Measurements from ENCODE around the gene KISS1.

KISS1 gene

DNA sequence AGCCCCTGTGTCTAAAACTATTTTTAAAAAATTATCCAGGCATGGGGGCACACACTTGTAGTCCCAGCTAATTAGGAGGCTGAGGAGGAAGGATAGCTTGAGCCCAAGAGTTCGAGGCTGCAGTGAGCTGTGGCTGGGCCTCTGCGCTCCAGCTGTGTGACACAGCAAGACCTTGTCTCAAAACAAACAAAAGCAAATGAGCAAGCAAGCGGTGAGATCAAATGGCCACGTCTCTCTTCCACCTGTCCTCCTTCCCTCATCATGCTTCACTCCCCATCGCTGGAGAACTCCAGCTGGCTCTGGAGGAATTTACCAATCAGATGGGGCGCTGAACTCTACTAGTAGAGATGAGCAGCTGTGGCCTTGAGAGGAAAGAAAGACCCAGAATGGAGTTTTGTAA, 16.2 kb downstream of the KISS1 start:
- Histone ChIP-seq H3K27ac (ENCODE audit: low read depth, low read length) (no peak overlapping the region), H3K27me3 (ENCODE audit: control insufficient read depth, insufficient read depth, low read length) (no peaks in the 10 kb centered on the region), H3K4me3 (ENCODE audit: low read length) (no peak overlapping the region), H3K4me1 (ENCODE audit: control insufficient read depth, insufficient read depth, low read length) (no peaks in the 10 kb centered on the region), H3K9ac (ENCODE audit: low read length) (no peak overlapping the region), H3K36me3 (ENCODE audit: control insufficient read depth, insufficient read depth, low read length) (no peaks in the 10 kb centered on the region)

GRCh38 chr1:204178487-204179281, 17.6 kb downstream of the KISS1 start:
- Histone ChIP-seq H3K36me3 (ENCODE audit: control insufficient read depth, insufficient read depth, low read length) (no peaks in the 10 kb centered on the region), H3K9ac (ENCODE audit: low read length) (no peak overlapping the region), H3K4me1 (ENCODE audit: control insufficient read depth, insufficient read depth, low read length) (no peaks in the 10 kb centered on the region), H3K4me3 (ENCODE audit: low read length) (no peak overlapping the region), H3K27me3 (ENCODE audit: control insufficient read depth, insufficient read depth, low read length) (no peaks in the 10 kb centered on the region), H3K27ac (ENCODE audit: low read depth, low read length) (no peak overlapping the region)

DNA sequence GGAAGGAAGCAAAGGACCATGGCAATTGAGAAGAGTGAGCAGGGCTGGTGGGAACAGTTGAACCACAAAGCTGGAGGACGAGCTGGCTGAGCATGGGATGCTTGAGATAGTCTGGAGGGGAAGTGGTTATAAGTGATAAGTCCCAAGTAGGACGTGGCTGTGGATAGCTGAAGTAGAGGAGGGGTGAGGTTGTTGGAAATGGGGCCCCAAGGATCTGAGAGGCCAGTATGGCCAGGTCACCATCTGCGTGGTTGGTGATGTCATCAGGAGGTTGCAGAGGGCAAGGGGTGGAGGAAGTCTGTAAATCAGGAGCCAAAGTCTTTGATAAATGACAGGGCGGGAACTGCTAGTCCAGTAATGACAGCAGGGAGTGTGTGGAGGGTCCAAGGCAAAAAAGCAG, 19.2 kb downstream of the KISS1 start:
- Histone ChIP-seq H3K36me3 (ENCODE audit: control insufficient read depth, insufficient read depth, low read length) (no peaks in the 10 kb centered on the region), H3K27me3 (ENCODE audit: control insufficient read depth, insufficient read depth, low read length) (no peaks in the 10 kb centered on the region), H3K4me1 (ENCODE audit: control insufficient read depth, insufficient read depth, low read length) (no peaks in the 10 kb centered on the region), H3K4me3 (ENCODE audit: low read length) (no peak overlapping the region), H3K27ac (ENCODE audit: low read depth, low read length) (no peak overlapping the region), H3K9ac (ENCODE audit: low read length) (no peak overlapping the region)

- Histone ChIP-seq H3K9ac (ENCODE audit: low read length) (no peak overlapping the region), H3K36me3 (ENCODE audit: control insufficient read depth, insufficient read depth, low read length) (no peaks in the 10 kb centered on the region), H3K4me1 (ENCODE audit: control insufficient read depth, insufficient read depth, low read length) (no peaks in the 10 kb centered on the region), H3K27me3 (ENCODE audit: control insufficient read depth, insufficient read depth, low read length) (no peaks in the 10 kb centered on the region), H3K27ac (ENCODE audit: low read depth, low read length) (no peak overlapping the region), H3K4me3 (ENCODE audit: low read length) (no peak overlapping the region)
Observed at GRCh38 chr1:204176049-204176448, 20.2 kb downstream of the KISS1 start.

DNA sequence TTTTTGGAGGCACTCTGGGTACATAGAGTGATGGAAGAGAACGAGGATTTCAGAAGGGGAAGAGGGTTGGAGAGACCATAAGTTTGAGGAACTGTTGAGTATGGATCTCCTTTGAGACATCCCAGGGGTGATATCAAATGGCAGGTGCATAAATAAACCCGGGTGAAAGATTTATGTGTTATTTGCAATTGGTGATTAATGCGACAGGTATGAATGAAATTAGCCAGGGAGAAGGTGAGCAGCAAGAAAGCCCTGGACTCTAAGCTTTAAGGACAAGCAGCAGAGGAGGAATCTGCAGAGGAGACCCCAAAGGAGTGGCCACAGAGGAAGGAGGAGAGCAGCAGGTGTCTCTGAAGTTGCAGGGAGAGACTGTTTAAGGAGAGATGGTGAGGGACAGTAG, 21.3 kb downstream of the KISS1 start:
- no peak overlapping the region for H3K4me3 ChIP-seq (ENCODE audit: low read length)
- H3K36me3 ChIP-seq (ENCODE audit: control insufficient read depth, insufficient read depth, low read length), result no peaks in the 10 kb centered on the region
- H3K9ac ChIP-seq (ENCODE audit: low read length), result no peak overlapping the region
- H3K27me3 ChIP-seq (ENCODE audit: control insufficient read depth, insufficient read depth, low read length), result no peaks in the 10 kb centered on the region
- H3K4me1 ChIP-seq (ENCODE audit: control insufficient read depth, insufficient read depth, low read length), result no peaks in the 10 kb centered on the region
- no peak overlapping the region for H3K27ac ChIP-seq (ENCODE audit: low read depth, low read length)

DNA sequence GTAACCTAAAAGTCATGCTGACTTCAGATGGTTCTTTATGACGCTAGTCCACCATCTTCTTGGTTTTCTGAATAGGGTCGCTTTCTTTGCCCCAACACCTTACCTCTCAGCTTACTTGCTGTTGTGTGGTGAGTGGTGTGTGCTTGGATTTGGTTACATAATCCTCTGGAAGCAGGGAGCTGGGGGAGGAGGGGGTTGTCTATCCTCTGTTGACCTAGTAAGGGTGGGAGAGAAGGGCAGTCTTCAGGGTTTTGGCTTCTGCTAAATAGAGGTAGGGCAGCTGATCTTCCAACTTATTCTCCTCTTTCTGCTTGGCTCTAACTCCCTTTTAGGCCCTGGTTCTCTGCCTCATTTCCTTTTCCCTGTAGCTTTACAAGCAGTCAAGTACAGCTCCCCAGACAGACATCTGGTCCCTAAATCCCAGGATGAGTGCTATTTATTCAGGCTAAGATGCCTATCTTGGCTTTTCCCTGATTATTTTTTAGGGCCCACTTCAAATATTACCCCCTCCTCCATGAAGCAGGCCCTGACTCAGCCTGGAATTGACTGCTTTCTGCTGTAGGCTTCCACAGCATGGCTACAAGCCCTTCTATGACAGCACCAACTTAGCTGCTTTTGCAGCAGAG, 23.8 kb downstream of the KISS1 start:
- Histone ChIP-seq H3K9ac (ENCODE audit: low read length) (no peak overlapping the region), H3K27me3 (ENCODE audit: control insufficient read depth, insufficient read depth, low read length) (no peaks in the 10 kb centered on the region), H3K27ac (ENCODE audit: low read depth, low read length) (no peak overlapping the region), H3K36me3 (ENCODE audit: control insufficient read depth, insufficient read depth, low read length) (no peaks in the 10 kb centered on the region), H3K4me1 (ENCODE audit: control insufficient read depth, insufficient read depth, low read length) (no peaks in the 10 kb centered on the region), H3K4me3 (ENCODE audit: low read length) (no peak overlapping the region)

- Histone ChIP-seq H3K9ac (ENCODE audit: low read length) (no peak overlapping the region), H3K27me3 (ENCODE audit: control insufficient read depth, insufficient read depth, low read length) (no peaks in the 10 kb centered on the region), H3K4me3 (ENCODE audit: low read length) (no peak overlapping the region), H3K27ac (ENCODE audit: low read depth, low read length) (no peak overlapping the region), H3K36me3 (ENCODE audit: control insufficient read depth, insufficient read depth, low read length) (no peaks in the 10 kb centered on the region), H3K4me1 (ENCODE audit: control insufficient read depth, insufficient read depth, low read length) (no peaks in the 10 kb centered on the region)
Observed at GRCh38 chr1:204171751-204172178, 24.5 kb downstream of the KISS1 start.

- Histone ChIP-seq H3K36me3 (ENCODE audit: control insufficient read depth, insufficient read depth, low read length) (no peaks in the 10 kb centered on the region), H3K9ac (ENCODE audit: low read length) (no peak overlapping the region), H3K4me1 (ENCODE audit: control insufficient read depth, insufficient read depth, low read length) (no peaks in the 10 kb centered on the region), H3K4me3 (ENCODE audit: low read length) (no peak overlapping the region), H3K27ac (ENCODE audit: low read depth, low read length) (no peak overlapping the region), H3K27me3 (ENCODE audit: control insufficient read depth, insufficient read depth, low read length) (no peaks in the 10 kb centered on the region)
Observed at GRCh38 chr1:204170494-204171155, 25.7 kb downstream of the KISS1 start.

GRCh38 chr1:204169858-204170257, 26.4 kb downstream of the KISS1 start:
- H3K36me3 ChIP-seq (ENCODE audit: control insufficient read depth, insufficient read depth, low read length), result no peaks in the 10 kb centered on the region
- H3K9ac ChIP-seq (ENCODE audit: low read length), result no peak overlapping the region
- H3K4me1 ChIP-seq (ENCODE audit: control insufficient read depth, insufficient read depth, low read length), result no peaks in the 10 kb centered on the region
- no peak overlapping the region for H3K27ac ChIP-seq (ENCODE audit: low read depth, low read length)
- H3K4me3 ChIP-seq (ENCODE audit: low read length), result no peak overlapping the region
- H3K27me3 ChIP-seq (ENCODE audit: control insufficient read depth, insufficient read depth, low read length), result no peaks in the 10 kb centered on the region

GRCh38 chr1:204167730-204168129, 28.6 kb downstream of the KISS1 start:
- H3K9ac ChIP-seq (ENCODE audit: low read length), result no peak overlapping the region
- H3K27ac ChIP-seq (ENCODE audit: low read depth, low read length), result no peak overlapping the region
- no peaks in the 10 kb centered on the region for H3K27me3 ChIP-seq (ENCODE audit: control insufficient read depth, insufficient read depth, low read length)
- no peaks in the 10 kb centered on the region for H3K36me3 ChIP-seq (ENCODE audit: control insufficient read depth, insufficient read depth, low read length)
- H3K4me1 ChIP-seq (ENCODE audit: control insufficient read depth, insufficient read depth, low read length), result no peaks in the 10 kb centered on the region
- no peak overlapping the region for H3K4me3 ChIP-seq (ENCODE audit: low read length)

DNA sequence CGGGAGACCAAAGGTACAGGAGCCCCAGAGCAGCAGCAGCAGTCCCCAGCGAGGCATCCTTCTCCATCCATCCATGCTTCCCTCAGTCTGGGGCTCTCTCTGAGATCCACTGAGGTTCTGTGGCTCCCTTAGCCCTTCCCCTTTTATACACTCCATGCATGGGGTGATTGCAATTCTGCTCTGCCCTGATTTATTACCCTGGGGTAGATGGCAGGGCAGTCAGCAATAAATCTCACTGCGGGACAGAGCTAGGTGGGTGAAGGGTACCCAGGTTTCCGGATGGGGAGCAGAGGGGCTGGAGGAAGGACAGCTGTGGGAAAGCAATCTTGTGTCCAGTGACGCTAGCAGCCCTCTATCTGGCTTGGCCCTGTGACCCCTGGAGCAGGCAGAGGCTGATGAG, 30.1 kb downstream of the KISS1 start, which contains the start of gene REN:
TSS of gene REN (minus strand) at position 119 of the 400 bp plus-strand sequence. CDS start at position 75, 44 bp downstream.
- Histone ChIP-seq H3K9ac (ENCODE audit: low read length) (no peak within 1 kb of the TSS), H3K4me1 (ENCODE audit: control insufficient read depth, insufficient read depth, low read length) (no peaks in the 10 kb centered on the region), H3K36me3 (ENCODE audit: control insufficient read depth, insufficient read depth, low read length) (no peaks in the 10 kb centered on the region), H3K4me3 (ENCODE audit: low read length) (no peak within 1 kb of the TSS), H3K27me3 (ENCODE audit: control insufficient read depth, insufficient read depth, low read length) (no peaks in the 10 kb centered on the region), H3K27ac (ENCODE audit: low read depth, low read length) (no peak within 1 kb of the TSS)

GRCh38 chr1:204162494-204163074, 33.7 kb downstream of the KISS1 start:
- H3K27ac ChIP-seq (ENCODE audit: low read depth, low read length), result no peak overlapping the region
- H3K4me3 ChIP-seq (ENCODE audit: low read length), result no peak overlapping the region
- H3K27me3 ChIP-seq (ENCODE audit: control insufficient read depth, insufficient read depth, low read length), result no peaks in the 10 kb centered on the region

More at GRCh38 chr1:204162494-204163074, 33.7 kb downstream of the KISS1 start:
- no peak overlapping the region for H3K9ac ChIP-seq (ENCODE audit: low read length)
- no peaks in the 10 kb centered on the region for H3K36me3 ChIP-seq (ENCODE audit: control insufficient read depth, insufficient read depth, low read length)
- H3K4me1 ChIP-seq (ENCODE audit: control insufficient read depth, insufficient read depth, low read length), result no peaks in the 10 kb centered on the region
